Measurements from ENCODE around the gene RILPL2. TPM values are rescaled to one million over a fixed set of nuclear protein-coding genes. Genes with fewer than 3 reads are reported as not detected.
"Not testable (repeated sequence)": the region's sequence is repeated elsewhere in the genome, so short reads cannot be mapped to it uniquely, and the experiment has no call there.

The RILPL2 gene
- total and polyA plus RNA-seq, 2 experiments from 2014 or later = 1.4 to 2.0 TPM

DNA sequence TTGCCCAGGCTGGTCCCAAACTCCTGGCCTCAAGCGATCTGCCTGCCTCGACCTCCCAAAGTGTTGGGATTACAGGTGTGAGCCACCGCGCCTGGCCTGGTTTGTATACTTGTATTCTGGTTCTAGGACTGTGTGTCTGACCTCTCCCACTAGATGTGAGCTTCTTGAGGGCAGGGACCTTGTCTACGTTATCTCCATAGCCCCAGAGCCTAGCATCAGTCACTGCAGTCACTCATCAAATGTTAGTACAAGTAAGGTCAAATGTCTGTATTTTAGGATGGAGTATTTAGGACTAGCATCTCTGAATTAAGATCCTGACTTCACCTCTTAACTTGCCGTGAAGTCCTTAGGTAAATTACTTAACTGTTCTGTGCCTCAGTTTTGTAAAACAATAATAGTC is 2.9 kb downstream of the RILPL2 start:
- TF ChIP-seq POLR2AphosphoS5 (IDR thresholded peaks at IDR 0.05; ENCODE audit: low read depth) (no peak), EZH2 (IDR thresholded peaks at IDR 0.05; ENCODE audit: low read depth, unreplicated experiment) (no peak)
- TF ChIP-seq, protein P1, sequence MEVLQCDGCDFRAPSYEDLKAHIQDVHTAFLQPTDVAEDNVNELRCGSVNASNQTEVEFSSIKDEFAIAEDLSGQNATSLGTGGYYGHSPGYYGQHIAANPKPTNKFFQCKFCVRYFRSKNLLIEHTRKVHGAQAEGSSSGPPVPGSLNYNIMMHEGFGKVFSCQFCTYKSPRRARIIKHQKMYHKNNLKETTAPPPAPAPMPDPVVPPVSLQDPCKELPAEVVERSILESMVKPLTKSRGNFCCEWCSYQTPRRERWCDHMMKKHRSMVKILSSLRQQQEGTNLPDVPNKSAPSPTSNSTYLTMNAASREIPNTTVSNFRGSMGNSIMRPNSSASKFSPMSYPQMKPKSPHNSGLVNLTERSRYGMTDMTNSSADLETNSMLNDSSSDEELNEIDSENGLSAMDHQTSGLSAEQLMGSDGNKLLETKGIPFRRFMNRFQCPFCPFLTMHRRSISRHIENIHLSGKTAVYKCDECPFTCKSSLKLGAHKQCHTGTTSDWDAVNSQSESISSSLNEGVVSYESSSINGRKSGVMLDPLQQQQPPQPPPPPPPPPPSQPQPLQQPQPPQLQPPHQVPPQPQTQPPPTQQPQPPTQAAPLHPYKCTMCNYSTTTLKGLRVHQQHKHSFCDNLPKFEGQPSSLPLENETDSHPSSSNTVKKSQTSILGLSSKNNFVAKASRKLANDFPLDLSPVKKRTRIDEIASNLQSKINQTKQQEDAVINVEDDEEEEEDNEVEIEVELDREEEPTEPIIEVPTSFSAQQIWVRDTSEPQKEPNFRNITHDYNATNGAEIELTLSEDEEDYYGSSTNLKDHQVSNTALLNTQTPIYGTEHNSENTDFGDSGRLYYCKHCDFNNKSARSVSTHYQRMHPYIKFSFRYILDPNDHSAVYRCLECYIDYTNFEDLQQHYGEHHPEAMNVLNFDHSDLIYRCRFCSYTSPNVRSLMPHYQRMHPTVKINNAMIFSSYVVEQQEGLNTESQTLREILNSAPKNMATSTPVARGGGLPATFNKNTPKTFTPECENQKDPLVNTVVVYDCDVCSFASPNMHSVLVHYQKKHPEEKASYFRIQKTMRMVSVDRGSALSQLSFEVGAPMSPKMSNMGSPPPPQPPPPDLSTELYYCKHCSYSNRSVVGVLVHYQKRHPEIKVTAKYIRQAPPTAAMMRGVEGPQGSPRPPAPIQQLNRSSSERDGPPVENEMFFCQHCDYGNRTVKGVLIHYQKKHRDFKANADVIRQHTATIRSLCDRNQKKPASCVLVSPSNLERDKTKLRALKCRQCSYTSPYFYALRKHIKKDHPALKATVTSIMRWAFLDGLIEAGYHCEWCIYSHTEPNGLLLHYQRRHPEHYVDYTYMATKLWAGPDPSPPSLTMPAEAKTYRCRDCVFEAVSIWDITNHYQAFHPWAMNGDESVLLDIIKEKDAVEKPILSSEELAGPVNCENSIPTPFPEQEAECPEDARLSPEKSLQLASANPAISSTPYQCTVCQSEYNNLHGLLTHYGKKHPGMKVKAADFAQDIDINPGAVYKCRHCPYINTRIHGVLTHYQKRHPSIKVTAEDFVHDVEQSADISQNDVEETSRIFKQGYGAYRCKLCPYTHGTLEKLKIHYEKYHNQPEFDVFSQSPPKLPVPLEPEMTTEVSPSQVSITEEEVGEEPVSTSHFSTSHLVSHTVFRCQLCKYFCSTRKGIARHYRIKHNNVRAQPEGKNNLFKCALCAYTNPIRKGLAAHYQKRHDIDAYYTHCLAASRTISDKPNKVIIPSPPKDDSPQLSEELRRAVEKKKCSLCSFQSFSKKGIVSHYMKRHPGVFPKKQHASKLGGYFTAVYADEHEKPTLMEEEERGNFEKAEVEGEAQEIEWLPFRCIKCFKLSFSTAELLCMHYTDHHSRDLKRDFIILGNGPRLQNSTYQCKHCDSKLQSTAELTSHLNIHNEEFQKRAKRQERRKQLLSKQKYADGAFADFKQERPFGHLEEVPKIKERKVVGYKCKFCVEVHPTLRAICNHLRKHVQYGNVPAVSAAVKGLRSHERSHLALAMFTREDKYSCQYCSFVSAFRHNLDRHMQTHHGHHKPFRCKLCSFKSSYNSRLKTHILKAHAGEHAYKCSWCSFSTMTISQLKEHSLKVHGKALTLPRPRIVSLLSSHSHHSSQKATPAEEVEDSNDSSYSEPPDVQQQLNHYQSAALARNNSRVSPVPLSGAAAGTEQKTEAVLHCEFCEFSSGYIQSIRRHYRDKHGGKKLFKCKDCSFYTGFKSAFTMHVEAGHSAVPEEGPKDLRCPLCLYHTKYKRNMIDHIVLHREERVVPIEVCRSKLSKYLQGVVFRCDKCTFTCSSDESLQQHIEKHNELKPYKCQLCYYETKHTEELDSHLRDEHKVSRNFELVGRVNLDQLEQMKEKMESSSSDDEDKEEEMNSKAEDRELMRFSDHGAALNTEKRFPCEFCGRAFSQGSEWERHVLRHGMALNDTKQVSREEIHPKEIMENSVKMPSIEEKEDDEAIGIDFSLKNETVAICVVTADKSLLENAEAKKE (CRISPR knock-in tag; IDR thresholded peaks at IDR 0.05) = no peak
- no peak overlapping the region for H3K27ac ChIP-seq (ENCODE audit: low read depth)
- H2AFZ ChIP-seq = no peak overlapping the region

DNA sequence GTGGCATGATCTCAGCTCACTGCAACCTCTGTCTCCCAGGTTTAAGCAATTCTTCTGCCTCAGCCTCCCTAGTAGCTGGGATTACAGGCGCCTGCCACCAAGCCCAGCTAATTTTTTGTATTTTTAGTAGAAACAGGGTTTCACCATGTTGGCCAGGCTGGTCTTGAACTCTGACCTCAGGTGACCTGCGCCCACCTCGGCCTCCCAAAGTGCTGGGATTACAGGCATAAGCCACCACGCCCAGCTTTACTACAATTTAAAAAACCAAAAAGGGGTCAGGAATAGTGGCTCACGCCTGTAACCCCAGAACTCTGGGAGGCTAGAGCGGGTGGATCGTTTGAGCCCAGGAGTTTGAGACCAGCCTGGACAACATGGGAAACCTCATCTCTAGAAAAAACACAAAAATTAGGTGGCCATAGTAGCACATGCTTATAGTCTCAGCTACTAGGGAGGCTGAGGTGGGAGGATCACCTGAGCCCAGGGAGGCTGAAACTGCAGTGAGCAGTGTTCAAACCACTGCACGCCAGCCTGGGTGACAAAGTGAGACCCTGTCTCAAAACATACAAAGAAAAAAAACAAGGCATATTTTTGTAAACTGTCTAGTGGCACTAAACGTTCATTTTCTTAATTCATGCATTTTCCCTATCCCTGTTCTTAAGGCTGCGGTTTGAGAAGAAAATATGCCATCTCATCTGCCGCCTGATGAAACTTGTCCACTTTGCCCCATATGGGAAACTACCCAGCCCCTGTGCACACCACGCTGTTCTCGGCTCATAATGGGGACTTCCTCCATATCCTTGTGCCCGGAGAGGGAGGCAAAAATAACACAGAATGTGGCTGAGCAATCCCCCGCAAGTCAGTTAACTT is 4.3 kb downstream of the RILPL2 start:
- not testable (repeated sequence) for ATAC-seq; H3K4me2 ChIP-seq; H3K4me1 Mint-ChIP-seq; H3F3A ChIP-seq (replicated peaks; ENCODE audit: low read depth); H3K9me3 Mint-ChIP-seq; H3K4me3 ChIP-seq; H3K9me2 ChIP-seq (ENCODE audit: insufficient read depth); H3K4me3 Mint-ChIP-seq; H4K20me1 ChIP-seq (replicated peaks; ENCODE audit: insufficient read depth); H3K36me3 ChIP-seq (ENCODE audit: insufficient read depth); H3K27ac ChIP-seq (ENCODE audit: low read depth); H2AFZ ChIP-seq; H3K27ac Mint-ChIP-seq; H3K36me3 Mint-ChIP-seq (ENCODE audit: low read depth); DNase-seq (ENCODE audit: low spot score); H3K79me2 ChIP-seq (replicated peaks; ENCODE audit: insufficient read depth); H3K4me1 ChIP-seq (ENCODE audit: insufficient read depth)
- H3K27me3 Mint-ChIP-seq (ENCODE audit: insufficient read depth, low read depth, poor library complexity) = peaks cover 23% of the 10 kb centered on the region
- peaks cover 15% of the 10 kb centered on the region for H3K27me3 ChIP-seq (ENCODE audit: insufficient read depth)

More for the DNA sequence above, 2.9 kb downstream of the RILPL2 start:
- no peak overlapping the region for H3K27ac Mint-ChIP-seq
- DNase-seq (ENCODE audit: low spot score) (no peak), ATAC-seq (no peak)
- Histone ChIP-seq H3K4me1 (ENCODE audit: insufficient read depth) (no peaks in the 10 kb centered on the region), H3K9me2 (ENCODE audit: insufficient read depth) (no peaks in the 10 kb centered on the region), H3K4me3 (no peak overlapping the region), H3K4me2 (no peak overlapping the region), H4K20me1 (replicated peaks; ENCODE audit: insufficient read depth) (no peaks in the 10 kb centered on the region; the same call in 1 of the 2 replicates), H3K36me3 (ENCODE audit: insufficient read depth) (no peaks in the 10 kb centered on the region), H3F3A (replicated peaks; ENCODE audit: low read depth) (peaks cover 5% of the 10 kb centered on the region), H3K27me3 (ENCODE audit: insufficient read depth) (peaks cover 24% of the 10 kb centered on the region), H3K79me2 (replicated peaks; ENCODE audit: insufficient read depth) (no peaks in the 10 kb centered on the region)
- H3K4me1 Mint-ChIP-seq = no peaks in the 10 kb centered on the region; the same call in 2 of the 3 replicates
- no peaks in the 10 kb centered on the region; the same call in 2 of the 3 replicates for H3K9me3 Mint-ChIP-seq
- H3K36me3 Mint-ChIP-seq (ENCODE audit: low read depth) = no peaks in the 10 kb centered on the region
- peaks cover 32% of the 10 kb centered on the region for H3K27me3 Mint-ChIP-seq (ENCODE audit: insufficient read depth, low read depth, poor library complexity)
- H3K4me3 Mint-ChIP-seq = no peak overlapping the region

DNA sequence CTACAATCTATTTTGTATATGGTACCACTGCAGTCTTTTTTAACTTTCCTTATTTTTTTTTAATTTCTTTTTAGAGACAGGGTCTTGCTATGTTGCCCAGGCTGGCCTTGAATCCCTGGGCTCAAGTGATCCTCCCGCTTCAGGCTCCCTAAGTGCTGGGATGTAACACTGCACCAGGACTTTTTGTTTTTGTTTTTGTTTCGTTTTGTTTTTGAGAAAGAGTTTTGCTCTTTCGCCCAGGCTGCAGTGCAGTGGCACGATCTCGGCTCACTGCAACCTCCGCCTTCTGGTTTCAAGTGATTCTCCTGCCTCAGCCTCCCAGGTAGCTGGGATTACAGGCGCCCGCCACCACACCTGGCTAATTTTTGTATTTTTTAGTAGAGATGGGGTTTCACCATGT is 7.4 kb downstream of the RILPL2 start:
- not testable (repeated sequence) for H3K4me3 Mint-ChIP-seq; H3F3A ChIP-seq (replicated peaks; ENCODE audit: low read depth); H3K27me3 ChIP-seq (ENCODE audit: insufficient read depth); H3K79me2 ChIP-seq (replicated peaks; ENCODE audit: insufficient read depth); H3K4me3 ChIP-seq; H4K20me1 ChIP-seq (replicated peaks; ENCODE audit: insufficient read depth); H3K36me3 ChIP-seq (ENCODE audit: insufficient read depth); H3K9me3 Mint-ChIP-seq; H3K27ac ChIP-seq (ENCODE audit: low read depth); DNase-seq (ENCODE audit: low spot score); H3K4me1 ChIP-seq (ENCODE audit: insufficient read depth); H3K4me2 ChIP-seq; ATAC-seq; H3K27me3 Mint-ChIP-seq (ENCODE audit: insufficient read depth, low read depth, poor library complexity); H3K27ac Mint-ChIP-seq; H3K36me3 Mint-ChIP-seq (ENCODE audit: low read depth); H3K4me1 Mint-ChIP-seq; H2AFZ ChIP-seq; H3K9me2 ChIP-seq (ENCODE audit: insufficient read depth)

All from GM23338 (cell line).